ENCODE data around the gene DPH7.
A peak's percentile ranks its signal among the peaks of the same experiment; 100 is the strongest.
"Not testable (repeated sequence)": the region's sequence is repeated elsewhere in the genome, so short reads cannot be mapped to it uniquely, and the experiment has no call there.

Gene DPH7

GRCh38 chr9:137578518-137579258 is at the start of gene DPH7:
DPH7 (minus strand) TSS chr9:137578925; CDS start chr9:137578777, 148 bp downstream.
- peak; percentile 96 to 97 for DNase-seq (ENCODE audit: low read depth in 1 of 2, low spot score in 1 of 2)
- TF ChIP-seq JUND (IDR thresholded peaks at IDR 0.05; ENCODE audit: low read depth): no peak
- in situ Hi-C loops (cut with HindIII; ENCODE audit: low pct_unique_long_range_greater_than_20kb, low sequenced_read_pairs): no loop called here

GRCh38 chr9:137627406-137627805 is 48.7 kb upstream of the DPH7 start:
- DNase-seq (ENCODE audit: low read depth in 1 of 2, low spot score in 1 of 2); in situ Hi-C loops (cut with HindIII; ENCODE audit: low pct_unique_long_range_greater_than_20kb, low sequenced_read_pairs): not testable (repeated sequence)

GRCh38 chr9:137626464-137626863 is 47.7 kb upstream of the DPH7 start:
- in situ Hi-C loops (cut with HindIII; ENCODE audit: low pct_unique_long_range_greater_than_20kb, low sequenced_read_pairs): no loop called here
- DNase-seq (ENCODE audit: low read depth in 1 of 2, low spot score in 1 of 2): no peak
- no peak for TF ChIP-seq JUND (IDR thresholded peaks at IDR 0.05; ENCODE audit: low read depth)

GRCh38 chr9:137622211-137622610 is 43.5 kb upstream of the DPH7 start:
- in situ Hi-C loops (cut with HindIII; ENCODE audit: low pct_unique_long_range_greater_than_20kb, low sequenced_read_pairs); DNase-seq (ENCODE audit: low read depth in 1 of 2, low spot score in 1 of 2): not testable (repeated sequence)

GRCh38 chr9:137621131-137621757 is 42.5 kb upstream of the DPH7 start:
- no peak for TF ChIP-seq JUND (IDR thresholded peaks at IDR 0.05; ENCODE audit: low read depth)
- in situ Hi-C loops (cut with HindIII; ENCODE audit: low pct_unique_long_range_greater_than_20kb, low sequenced_read_pairs): no loop called here
- peak in 1 of 2 experiments; percentile 46 for DNase-seq (ENCODE audit: low read depth in 1 of 2, low spot score in 1 of 2)

GRCh38 chr9:137620581-137620980 is 41.9 kb upstream of the DPH7 start:
- in situ Hi-C loops (cut with HindIII; ENCODE audit: low pct_unique_long_range_greater_than_20kb, low sequenced_read_pairs): no loop called here
- DNase-seq (ENCODE audit: low read depth in 1 of 2, low spot score in 1 of 2): no peak
- TF ChIP-seq JUND (IDR thresholded peaks at IDR 0.05; ENCODE audit: low read depth): no peak

GRCh38 chr9:137620048-137620405 is 41.3 kb upstream of the DPH7 start:
- in situ Hi-C loops (cut with HindIII; ENCODE audit: low pct_unique_long_range_greater_than_20kb, low sequenced_read_pairs): no loop called here
- DNase-seq (ENCODE audit: low read depth in 1 of 2, low spot score in 1 of 2): no peak
- no peak for TF ChIP-seq JUND (IDR thresholded peaks at IDR 0.05; ENCODE audit: low read depth)

GRCh38 chr9:137619240-137620047 is 40.7 kb upstream of the DPH7 start:
- no peak for TF ChIP-seq JUND (IDR thresholded peaks at IDR 0.05; ENCODE audit: low read depth)
- peak in 1 of 2 experiments; percentile 66 for DNase-seq (ENCODE audit: low read depth in 1 of 2, low spot score in 1 of 2)
- in situ Hi-C loops (cut with HindIII; ENCODE audit: low pct_unique_long_range_greater_than_20kb, low sequenced_read_pairs): no loop called here

- in situ Hi-C loops (cut with HindIII; ENCODE audit: low pct_unique_long_range_greater_than_20kb, low sequenced_read_pairs): no loop called here
- TF ChIP-seq JUND (IDR thresholded peaks at IDR 0.05; ENCODE audit: low read depth): peak; percentile 82
- peak; percentile 91 to 93 for DNase-seq (ENCODE audit: low read depth in 1 of 2, low spot score in 1 of 2)
Measured at GRCh38 chr9:137618105-137619067, 39.7 kb upstream of the DPH7 start, which contains the start of gene EHMT1. EHMT1 (plus strand) TSS chr9:137619005; CDS start chr9:137619029, 24 bp downstream.

GRCh38 chr9:137615387-137615871 is 36.7 kb upstream of the DPH7 start:
- no peak for TF ChIP-seq JUND (IDR thresholded peaks at IDR 0.05; ENCODE audit: low read depth)
- in situ Hi-C loops (cut with HindIII; ENCODE audit: low pct_unique_long_range_greater_than_20kb, low sequenced_read_pairs): no loop called here
- DNase-seq (ENCODE audit: low read depth in 1 of 2, low spot score in 1 of 2): no peak

GRCh38 chr9:137614631-137615386 is 36.1 kb upstream of the DPH7 start:
- DNase-seq (ENCODE audit: low read depth in 1 of 2, low spot score in 1 of 2): peak; percentile 66 to 80
- no peak for TF ChIP-seq JUND (IDR thresholded peaks at IDR 0.05; ENCODE audit: low read depth)

More at GRCh38 chr9:137614631-137615386, 36.1 kb upstream of the DPH7 start:
- in situ Hi-C loops (cut with HindIII; ENCODE audit: low pct_unique_long_range_greater_than_20kb, low sequenced_read_pairs): no loop called here

All from T47D (cell line).